SK-N-MC (cell line): Measurements from ENCODE around the gene PROSER3.

Source experiments
- EZH2 ChIP-seq: fragments of 200-600 bp; sonication (generic); IDR thresholded peaks from one replicate; pipeline ENCODE4 v1.6.1; 2017; ENCODE audit warnings: antibody characterized with exemption
- FOXP2 ChIP-seq: optimal IDR thresholded peaks from 2 replicates; pipeline ENCODE3; 2011; ENCODE audit warnings: mild to moderate bottlenecking, moderate library complexity; ENCODE audit not compliant: insufficient read depth; ENCODE audit errors: extremely low read length, control extremely low read depth
- POLR2AphosphoS5 ChIP-seq: IDR thresholded peaks from 2 replicates; pipeline ENCODE4 v1.6.1; 2012; ENCODE audit warnings: mild to moderate bottlenecking, low read depth, low read length, borderline replicate concordance

DNA sequence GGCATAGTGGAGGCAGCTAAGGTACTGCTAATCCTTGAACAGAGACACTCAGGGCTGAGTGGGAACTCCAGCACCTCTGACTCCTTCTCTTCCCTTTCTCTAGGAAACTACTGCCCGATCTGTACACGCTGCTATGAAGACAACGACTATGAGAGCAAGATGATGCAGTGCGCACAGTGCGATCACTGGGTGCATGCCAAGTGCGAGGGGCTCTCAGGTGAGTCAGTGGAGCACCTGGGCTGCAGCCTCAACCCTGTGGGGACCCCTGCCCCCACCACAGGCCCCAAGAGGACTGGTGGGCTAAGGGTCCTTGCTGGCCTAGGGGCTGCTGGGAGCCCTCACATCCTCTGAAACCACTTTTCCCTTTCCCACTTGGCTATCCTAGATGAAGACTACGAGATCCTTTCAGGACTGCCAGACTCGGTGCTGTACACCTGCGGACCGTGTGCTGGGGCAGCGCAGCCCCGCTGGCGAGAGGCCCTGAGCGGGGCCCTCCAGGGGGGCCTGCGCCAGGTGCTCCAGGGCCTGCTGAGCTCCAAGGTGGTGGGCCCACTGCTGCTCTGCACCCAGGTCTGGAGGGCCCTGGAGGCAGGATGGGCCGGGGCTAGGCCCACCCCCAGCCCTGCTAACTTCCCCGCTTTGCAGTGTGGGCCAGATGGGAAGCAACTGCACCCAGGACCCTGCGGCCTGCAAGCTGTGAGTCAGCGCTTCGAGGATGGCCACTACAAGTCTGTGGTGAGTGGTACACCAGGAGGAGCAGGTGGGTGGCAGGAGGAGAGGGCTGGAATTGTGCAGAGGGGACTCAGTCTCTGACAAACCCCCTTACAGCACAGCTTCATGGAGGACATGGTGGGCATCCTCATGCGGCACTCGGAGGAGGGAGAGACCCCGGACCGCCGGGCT is 30.7 kb upstream of the PROSER3 start:
- TF ChIP-seq EZH2 = no peak
- TF ChIP-seq FOXP2 = no peak
- TF ChIP-seq POLR2AphosphoS5 = no peak
